ENCODE data around the gene BRIP1.

BRIP1 gene

DNA sequence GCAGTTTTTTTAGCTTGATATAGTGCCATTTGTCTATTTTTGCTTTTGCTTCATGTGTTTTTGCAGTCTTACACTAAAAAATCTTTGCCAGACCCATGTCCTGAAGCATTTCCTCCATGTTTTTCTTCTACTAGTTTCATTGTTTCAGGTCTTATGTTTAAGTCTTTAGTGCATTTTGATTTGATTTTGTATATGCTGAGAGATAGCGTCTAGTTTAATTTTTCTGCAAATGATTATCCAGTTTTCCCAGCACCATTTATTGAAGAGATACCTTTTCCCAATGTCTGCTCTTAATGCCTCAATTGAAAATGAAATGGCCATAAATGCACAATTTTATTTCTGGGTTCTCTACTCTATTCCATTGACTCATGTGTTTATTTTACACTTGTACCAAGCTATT lies 231.5 kb downstream of the BRIP1 start:
- DNase-seq (ENCODE audit: low spot score), result no peak
